Spleen (tissue), 11 donors: Measurements from ENCODE around the gene HPSE2. TPM values are rescaled to one million over a fixed set of nuclear protein-coding genes. Genes with fewer than 3 reads are reported as not detected.

Experiments
- DNase-seq: peaks from one replicate; pipeline ENCODE4 v3.0.0-alpha.2; 2020
- H3K27ac ChIP-seq, 8 donors: fragments of 200-600 bp; sonication (generic) in 7 of 8; 1 replicate in 4 of 8; 2 replicates in 4 of 8; pipeline versions ENCODE4 v1.5.0 to v1.8.0; 2016 to 2021; ENCODE audit warnings: inconsistent platforms in 4 of 8, mild to moderate bottlenecking in 4 of 8, moderate library complexity in 1 of 8
- H3K27me3 ChIP-seq, 7 donors: fragments of 200-600 bp; sonication (generic) in 6 of 7; replicated peaks in 1 of 7; 1 replicate in 4 of 7; 2 replicates in 3 of 7; pipeline versions ENCODE4 v1.5.0 to v1.8.0; 2016 to 2021; ENCODE audit warnings: inconsistent platforms in 3 of 7, mild to moderate bottlenecking in 1 of 7
- H3K36me3 ChIP-seq, 6 donors: fragments of 200-600 bp; sonication (generic) in 5 of 6; 1 replicate in 4 of 6; 2 replicates in 2 of 6; pipeline versions ENCODE4 v1.5.0 to v1.8.0; 2016 to 2021; ENCODE audit warnings: inconsistent platforms in 2 of 6
- H3K4me1 ChIP-seq, 6 donors: fragments of 200-600 bp; sonication (generic) in 5 of 6; 1 replicate in 3 of 6; 2 replicates in 3 of 6; pipeline versions ENCODE4 v1.5.0 to v1.8.0; 2016 to 2021; ENCODE audit warnings: inconsistent platforms in 3 of 6
- H3K4me3 ChIP-seq, 8 donors: fragments of 200-600 bp; sonication (generic) in 7 of 8; 1 replicate in 4 of 8; 2 replicates in 4 of 8; pipeline versions ENCODE4 v1.5.0 to v1.8.0; 2016 to 2021; ENCODE audit warnings: inconsistent platforms in 4 of 8, mild to moderate bottlenecking in 4 of 8, moderate library complexity in 2 of 8
- H3K9me3 ChIP-seq, 8 donors: fragments of 200-600 bp; sonication (generic) in 7 of 8; 1 replicate in 4 of 8; 2 replicates in 4 of 8; pipeline versions ENCODE4 v1.5.0 to v1.8.0; 2016 to 2021; ENCODE audit warnings: inconsistent platforms in 4 of 8
- POLR2A ChIP-seq, 3 donors: fragments of 450-650 bp; IDR thresholded peaks; one replicate each; pipeline ENCODE4 v1.5.1; 2017; ENCODE audit warnings: antibody characterized with exemption in 3 of 3, mild to moderate bottlenecking in 1 of 3
- POLR2AphosphoS5 ChIP-seq, 3 donors: sonication (generic); formaldehyde crosslinking; IDR thresholded peaks; one replicate each; pipeline ENCODE4 v1.5.1; 2017; ENCODE audit warnings: antibody characterized with exemption in 3 of 3
- WGBS, 5 donors: extraction: QIAGEN DNeasy Blood & Tissue Kit in 3 of 5; methylation state at CpG; one replicate each; pipeline versions ENCODE4 v1.1.5 to v1.1.7; 2013 to 2018; 5-methylcytosine and 5-hydroxymethylcytosine counted together
- intact Hi-C: fragments of 100-400 bp; cut with DNase I; formaldehyde crosslinking; loops from one replicate; pipeline ENCODE4 v1.15.0; 2023; ENCODE audit warnings: low total_unique reads
- polyA plus RNA-seq, 3 donors: library from polyadenylated mRNA; stranded (reverse); fragments of 200-250 nt; gene quantifications; one replicate each; pipeline ENCODE4 v1.2.1, GENCODE V29; 2013
- total RNA-seq, 7 donors: library from RNA; depleted of rRNA in 3 of 7; stranded (reverse); fragments of >200 nt in 3 of 7; fragmentation: NEBNext Ultra II Directional in 4 of 7; extraction: Animal tissue kit (Norgen Biotek cat#: 25700) in 4 of 7; gene quantifications; one replicate each; pipeline versions ENCODE4 v1.1.0 to v1.2.1, GENCODE V29; 2016 to 2021
- TF ChIP-seq, protein P1 (sequence below), 11 experiments: fragments of 200-600 bp in 7 of 11; fragments of 450-650 bp in 4 of 11; sonication (generic) in 4 of 11; IDR thresholded peaks in 8 of 11; conservative IDR thresholded peaks in 3 of 11; 1 replicate in 7 of 11; 2 replicates in 4 of 11; pipeline versions ENCODE4 v1.4.0 to v1.8.0; 2016 to 2021; ENCODE audit warnings: antibody characterized with exemption in 11 of 11, inconsistent platforms in 4 of 11, mild to moderate bottlenecking in 1 of 11
- donor health status: healthy with polysubstance abuse.
- donor health status: DM: no; HTN: no; CAD: no; lungs with moderate emphysema.
- donor health status: DM: no; HTN: no; CAD: no.
- donor health status: Bipolar disorder and iron deficiency.
- donor health status: healthy.
- donor health status: DM: no; HTN: no; CAD: no.
- donor health status: DM: yes; HTN: yes; CAD: no.

Gene HPSE2
- total and polyA plus RNA-seq, 10 donors = 0.02 to 0.64 (median 0.03) TPM; not detected in 5

DNA sequence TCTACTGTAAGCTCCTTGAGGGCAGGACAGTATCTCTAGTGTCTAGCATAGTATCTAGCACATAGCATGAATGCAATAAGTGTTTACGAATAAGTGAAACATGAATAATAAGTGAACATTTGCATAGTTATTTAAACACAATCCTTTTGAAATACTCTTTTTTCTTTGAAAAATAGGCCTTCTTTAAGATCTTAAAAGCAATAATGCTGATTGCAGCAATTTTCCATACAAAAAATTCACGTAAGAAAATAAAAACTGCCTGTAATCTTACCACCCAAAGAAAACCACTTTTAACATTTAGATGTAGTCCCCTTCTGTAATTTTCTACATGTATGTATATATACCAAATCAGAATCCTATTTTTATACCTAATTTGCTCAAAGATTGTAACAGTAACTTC is 626.4 kb downstream of the HPSE2 start:
- 91 to 96% (median 92%) methylated on average over 2 of the region's 2 CpGs for WGBS, 5 donors
- no peaks in the 10 kb centered on the region for H3K36me3 ChIP-seq
- intact Hi-C loops = no loop called here
- no peaks in the 10 kb centered on the region for H3K9me3 ChIP-seq
- TF ChIP-seq, protein P1, sequence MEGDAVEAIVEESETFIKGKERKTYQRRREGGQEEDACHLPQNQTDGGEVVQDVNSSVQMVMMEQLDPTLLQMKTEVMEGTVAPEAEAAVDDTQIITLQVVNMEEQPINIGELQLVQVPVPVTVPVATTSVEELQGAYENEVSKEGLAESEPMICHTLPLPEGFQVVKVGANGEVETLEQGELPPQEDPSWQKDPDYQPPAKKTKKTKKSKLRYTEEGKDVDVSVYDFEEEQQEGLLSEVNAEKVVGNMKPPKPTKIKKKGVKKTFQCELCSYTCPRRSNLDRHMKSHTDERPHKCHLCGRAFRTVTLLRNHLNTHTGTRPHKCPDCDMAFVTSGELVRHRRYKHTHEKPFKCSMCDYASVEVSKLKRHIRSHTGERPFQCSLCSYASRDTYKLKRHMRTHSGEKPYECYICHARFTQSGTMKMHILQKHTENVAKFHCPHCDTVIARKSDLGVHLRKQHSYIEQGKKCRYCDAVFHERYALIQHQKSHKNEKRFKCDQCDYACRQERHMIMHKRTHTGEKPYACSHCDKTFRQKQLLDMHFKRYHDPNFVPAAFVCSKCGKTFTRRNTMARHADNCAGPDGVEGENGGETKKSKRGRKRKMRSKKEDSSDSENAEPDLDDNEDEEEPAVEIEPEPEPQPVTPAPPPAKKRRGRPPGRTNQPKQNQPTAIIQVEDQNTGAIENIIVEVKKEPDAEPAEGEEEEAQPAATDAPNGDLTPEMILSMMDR (IDR thresholded peaks at IDR 0.05 in 8 of 11, conservative IDR thresholded peaks at IDR 0.05 in 3 of 11) = no peak
- no peak overlapping the region for H3K4me3 ChIP-seq
- H3K27me3 ChIP-seq = peaks cover 0 to 20% (median 0%) of the 10 kb centered on the region in 7 donors
- DNase-seq = no peak
- no peak overlapping the region for H3K27ac ChIP-seq
- H3K4me1 ChIP-seq = no peaks in the 10 kb centered on the region

DNA sequence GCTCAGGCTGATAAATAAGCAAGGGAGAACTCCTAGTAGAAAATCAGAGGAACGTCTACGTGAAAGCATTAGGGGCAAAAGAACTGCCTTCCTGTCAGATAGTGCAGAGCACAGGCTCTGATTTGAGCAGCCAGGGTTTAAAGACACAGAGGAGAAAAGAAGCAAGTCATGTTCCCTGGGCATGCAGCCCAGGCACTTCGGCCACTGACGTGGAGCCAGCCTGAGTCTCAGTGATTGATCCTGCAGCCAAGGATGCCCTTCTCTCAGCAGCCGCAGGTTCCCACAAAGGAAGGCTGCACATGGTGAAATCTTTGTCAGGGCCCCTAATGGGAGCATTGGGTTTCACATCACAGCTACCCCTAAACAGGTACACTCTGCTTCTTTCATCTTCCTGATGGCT is 627.2 kb downstream of the HPSE2 start:
- Histone ChIP-seq H3K9me3 (no peaks in the 10 kb centered on the region), H3K27ac (no peak overlapping the region), H3K4me1 (no peaks in the 10 kb centered on the region), H3K27me3 (peaks cover 0 to 20% (median 0%) of the 10 kb centered on the region in 7 donors), H3K36me3 (no peaks in the 10 kb centered on the region), H3K4me3 (no peak overlapping the region)
- no peak for DNase-seq
- WGBS, 5 donors = 8 to 30% (median 17%) methylated on average over 5 of the region's 5 CpGs
- TF ChIP-seq POLR2A (IDR thresholded peaks at IDR 0.05) (no peak), POLR2AphosphoS5 (IDR thresholded peaks at IDR 0.05) (no peak)
- TF ChIP-seq, protein P1 (IDR thresholded peaks at IDR 0.05 in 8 of 11, conservative IDR thresholded peaks at IDR 0.05 in 3 of 11) = no peak
- intact Hi-C loops = no loop called here

DNA sequence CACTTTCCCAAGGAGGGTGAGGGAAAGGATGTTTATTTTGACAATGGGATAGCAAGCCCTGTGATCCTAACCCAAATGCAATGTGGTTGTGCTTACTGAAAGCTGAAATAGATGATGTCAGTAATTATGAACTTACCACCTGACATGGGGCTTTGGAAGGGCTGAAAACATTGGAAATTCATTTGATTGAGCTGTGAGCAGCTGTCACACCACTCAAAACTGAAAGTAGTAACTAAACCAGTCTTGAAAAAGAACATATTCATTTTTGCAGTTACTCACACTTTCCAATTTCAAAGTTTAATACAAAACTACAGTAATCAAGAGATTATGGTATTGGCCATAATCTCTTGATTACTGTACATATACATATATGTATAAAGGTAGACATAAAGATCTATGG is 633.4 kb downstream of the HPSE2 start:
- H3K27me3 ChIP-seq = peaks cover 0 to 3% (median 0%) of the 10 kb centered on the region in 7 donors
- H3K9me3 ChIP-seq = peaks cover 0 to 19% (median 2%) of the 10 kb centered on the region in 8 donors
- no peaks in the 10 kb centered on the region for H3K36me3 ChIP-seq
- intact Hi-C loops = no loop called here
- H3K27ac ChIP-seq = no peak overlapping the region
- TF ChIP-seq, protein P1 (IDR thresholded peaks at IDR 0.05 in 8 of 11, conservative IDR thresholded peaks at IDR 0.05 in 3 of 11) = no peak
- TF ChIP-seq POLR2AphosphoS5 (IDR thresholded peaks at IDR 0.05) (no peak), POLR2A (IDR thresholded peaks at IDR 0.05) (no peak)
- H3K4me1 ChIP-seq = no peaks in the 10 kb centered on the region
- H3K4me3 ChIP-seq = no peak overlapping the region
- DNase-seq = no peak

DNA sequence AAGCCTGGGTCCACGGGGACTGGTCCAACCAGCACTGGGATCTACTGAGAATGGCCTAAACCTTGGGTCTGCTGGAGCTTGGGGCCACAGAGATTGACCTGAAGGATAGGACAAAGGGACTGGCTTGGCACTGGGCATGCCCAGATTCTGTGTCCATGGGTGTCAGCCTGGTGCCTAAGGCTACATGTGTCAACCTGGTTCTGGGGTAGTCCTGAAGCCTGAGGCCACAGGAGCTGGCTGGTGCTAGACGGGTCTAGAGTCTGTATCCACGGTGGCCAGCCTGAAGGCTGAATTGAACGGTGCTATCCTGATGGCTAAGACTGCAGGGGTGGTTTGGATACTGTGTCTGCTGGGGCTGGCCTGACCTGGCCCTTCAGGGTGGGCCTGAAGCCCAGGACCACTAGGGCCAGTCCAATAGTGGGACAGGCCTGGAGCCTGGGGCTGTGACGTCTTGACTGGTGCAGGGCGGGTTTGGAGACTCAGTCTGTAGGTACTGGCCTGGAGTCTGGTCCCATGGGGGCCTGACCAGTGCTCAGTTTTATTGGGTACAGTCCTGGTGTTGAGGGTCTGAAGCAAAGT is 636.5 kb downstream of the HPSE2 start:
- H3K4me1 ChIP-seq = no peaks in the 10 kb centered on the region
- intact Hi-C loops = no loop called here
- H3K27me3 ChIP-seq = no peaks in the 10 kb centered on the region
- no peak overlapping the region for H3K4me3 ChIP-seq
- no peak overlapping the region for H3K27ac ChIP-seq
- H3K36me3 ChIP-seq = no peaks in the 10 kb centered on the region
- TF ChIP-seq, protein P1 (IDR thresholded peaks at IDR 0.05 in 8 of 11, conservative IDR thresholded peaks at IDR 0.05 in 3 of 11) = no peak
- TF ChIP-seq POLR2AphosphoS5 (IDR thresholded peaks at IDR 0.05) (no peak), POLR2A (IDR thresholded peaks at IDR 0.05) (no peak)
- no peak for DNase-seq
- 87 to 100% (median 90%) methylated on average over 4 to 6 of the region's 6 CpGs for WGBS, 5 donors
- peaks cover 0 to 37% (median 22%) of the 10 kb centered on the region in 8 donors for H3K9me3 ChIP-seq
